Left ventricle myocardium inferior (tissue), 1 donor: Measurements from ENCODE around the gene FOXM1. TPM values are rescaled to one million over a fixed set of nuclear protein-coding genes. Genes with fewer than 3 reads are reported as not detected.

Experiments used
- DNase-seq: peaks from one replicate; pipeline ENCODE4 v3.0.0-alpha.2; 2020
- H3K27ac ChIP-seq: fragments of 200-600 bp; replicated peaks from 2 replicates; pipeline ENCODE4 v1.8.0; 2021
- H3K27me3 ChIP-seq: fragments of 200-600 bp; 2 replicates; pipeline ENCODE4 v1.8.0; 2021; ENCODE audit warnings: low read depth
- H3K36me3 ChIP-seq: fragments of 200-600 bp; 2 replicates; pipeline ENCODE4 v1.8.0; 2021
- H3K4me1 ChIP-seq: fragments of 200-600 bp; 2 replicates; pipeline ENCODE4 v1.8.0; 2021
- H3K4me3 ChIP-seq: fragments of 200-600 bp; 2 replicates; pipeline ENCODE4 v1.8.0; 2021; ENCODE audit warnings: mild to moderate bottlenecking, moderate library complexity
- H3K9me3 ChIP-seq: fragments of 200-600 bp; replicated peaks from 2 replicates; pipeline ENCODE4 v1.8.0; 2021
- CTCF ChIP-seq: fragments of 200-600 bp; IDR thresholded peaks from 2 replicates; pipeline ENCODE4 v1.8.0; 2021; ENCODE audit warnings: antibody characterized with exemption, mild to moderate bottlenecking, borderline replicate concordance
- intact Hi-C: fragments of 100-400 bp; cut with micrococcal nuclease; formaldehyde crosslinking; loops from one replicate; pipeline ENCODE4 v1.11.0; 2022
- total RNA-seq: library from RNA; stranded (reverse); fragmentation: NEBNext Ultra II Directional; extraction: Animal tissue kit (Norgen Biotek cat#: 25700); gene quantifications from one replicate; pipeline ENCODE4 v1.2.1, GENCODE V29; 2021
- donor health status: DM: no; HTN: yes; CAD: no; lungs with severe emphysema.

FOXM1 gene
- total RNA-seq, 1 donor from 2014 or later: 0.71 TPM

- no peaks in the 10 kb centered on the region for H3K27me3 ChIP-seq
- H3K27ac ChIP-seq: peak overlapping the region; percentile 43
- H3K4me3 ChIP-seq: no peak overlapping the region
- no peak for TF ChIP-seq CTCF
- no peaks in the 10 kb centered on the region for H3K36me3 ChIP-seq
- intact Hi-C loops: no loop called here
- no peaks in the 10 kb centered on the region for H3K9me3 ChIP-seq
- peaks cover 17% of the 10 kb centered on the region for H3K4me1 ChIP-seq
- DNase-seq: peak; percentile 28
Observed at GRCh38 chr12:2845280-2845679, 31.7 kb downstream of the FOXM1 start.

GRCh38 chr12:2844786-2845185 is 32.2 kb downstream of the FOXM1 start:
- Histone ChIP-seq H3K4me3 (no peak overlapping the region), H3K36me3 (no peaks in the 10 kb centered on the region), H3K9me3 (no peaks in the 10 kb centered on the region), H3K27ac (peak overlapping the region; percentile 43), H3K4me1 (peaks cover 17% of the 10 kb centered on the region), H3K27me3 (no peaks in the 10 kb centered on the region)
- intact Hi-C loops: no loop called here
- no peak for TF ChIP-seq CTCF
- no peak for DNase-seq

GRCh38 chr12:2842948-2843347 is 34.0 kb downstream of the FOXM1 start:
- intact Hi-C loops: no loop called here
- H3K36me3 ChIP-seq: peaks cover 10% of the 10 kb centered on the region
- peaks cover 17% of the 10 kb centered on the region for H3K4me1 ChIP-seq
- H3K27me3 ChIP-seq: no peaks in the 10 kb centered on the region
- no peak for TF ChIP-seq CTCF
- DNase-seq: no peak
- no peaks in the 10 kb centered on the region for H3K9me3 ChIP-seq
- H3K4me3 ChIP-seq: no peak overlapping the region
- H3K27ac ChIP-seq: peak overlapping the region; percentile 17

- H3K9me3 ChIP-seq: no peaks in the 10 kb centered on the region
- peaks cover 4% of the 10 kb centered on the region for H3K27me3 ChIP-seq
- intact Hi-C loops: no loop called here
- no peak for TF ChIP-seq CTCF
- H3K36me3 ChIP-seq: peaks cover 10% of the 10 kb centered on the region
- peaks cover 17% of the 10 kb centered on the region for H3K4me1 ChIP-seq
- no peak overlapping the region for H3K4me3 ChIP-seq
- no peak overlapping the region for H3K27ac ChIP-seq
- no peak for DNase-seq
Observed at GRCh38 chr12:2841056-2841650, 35.8 kb downstream of the FOXM1 start.

- H3K27ac ChIP-seq: no peak overlapping the region
- H3K4me3 ChIP-seq: no peak overlapping the region
- H3K27me3 ChIP-seq: peaks cover 11% of the 10 kb centered on the region
- DNase-seq: no peak
- peaks cover 18% of the 10 kb centered on the region for H3K36me3 ChIP-seq
- intact Hi-C loops: no loop called here
- peaks cover 28% of the 10 kb centered on the region for H3K4me1 ChIP-seq
- H3K9me3 ChIP-seq: no peaks in the 10 kb centered on the region
- TF ChIP-seq CTCF: no peak
Observed at GRCh38 chr12:2836574-2836973, 40.4 kb downstream of the FOXM1 start.
